Loucy (cell line): ENCODE results near the gene MTHFSD.

Experiments
- EZH2phosphoT487 ChIP-seq: fragments of 200-600 bp; IDR thresholded peaks from 2 replicates; pipeline ENCODE4 v1.6.1; 2018; ENCODE audit warnings: antibody characterized with exemption, mild to moderate bottlenecking, moderate library complexity, borderline replicate concordance
- TF ChIP-seq, protein P1 (sequence below): fragments of 200-600 bp; sonication (generic); conservative IDR thresholded peaks from 2 replicates; pipeline ENCODE4 v1.5.1; 2014; ENCODE audit warnings: mild to moderate bottlenecking, antibody characterized with exemption, low read length

- TF ChIP-seq, protein P1, sequence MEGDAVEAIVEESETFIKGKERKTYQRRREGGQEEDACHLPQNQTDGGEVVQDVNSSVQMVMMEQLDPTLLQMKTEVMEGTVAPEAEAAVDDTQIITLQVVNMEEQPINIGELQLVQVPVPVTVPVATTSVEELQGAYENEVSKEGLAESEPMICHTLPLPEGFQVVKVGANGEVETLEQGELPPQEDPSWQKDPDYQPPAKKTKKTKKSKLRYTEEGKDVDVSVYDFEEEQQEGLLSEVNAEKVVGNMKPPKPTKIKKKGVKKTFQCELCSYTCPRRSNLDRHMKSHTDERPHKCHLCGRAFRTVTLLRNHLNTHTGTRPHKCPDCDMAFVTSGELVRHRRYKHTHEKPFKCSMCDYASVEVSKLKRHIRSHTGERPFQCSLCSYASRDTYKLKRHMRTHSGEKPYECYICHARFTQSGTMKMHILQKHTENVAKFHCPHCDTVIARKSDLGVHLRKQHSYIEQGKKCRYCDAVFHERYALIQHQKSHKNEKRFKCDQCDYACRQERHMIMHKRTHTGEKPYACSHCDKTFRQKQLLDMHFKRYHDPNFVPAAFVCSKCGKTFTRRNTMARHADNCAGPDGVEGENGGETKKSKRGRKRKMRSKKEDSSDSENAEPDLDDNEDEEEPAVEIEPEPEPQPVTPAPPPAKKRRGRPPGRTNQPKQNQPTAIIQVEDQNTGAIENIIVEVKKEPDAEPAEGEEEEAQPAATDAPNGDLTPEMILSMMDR: no peak
- TF ChIP-seq EZH2phosphoT487: no peak
Observed at GRCh38 chr16:86549893-86550190, 5.2 kb downstream of the MTHFSD start.
